ENCODE measurements around the gene PYY. TPM values are rescaled to one million over a fixed set of nuclear protein-coding genes. Genes with fewer than 3 reads are reported as not detected.
A peak's percentile ranks its signal among the peaks of the same experiment; 100 is the strongest.

Gene PYY
- total RNA-seq, 2 donors from 2014 or later: not detected

- peaks cover 14% of the 10 kb centered on the region for H3K4me1 ChIP-seq
- H3K4me3 ChIP-seq: no peak overlapping the region
- no peaks in the 10 kb centered on the region for H3K9me3 ChIP-seq
- TF ChIP-seq POLR2A (IDR thresholded peaks at IDR 0.05): no peak
- no peak for TF ChIP-seq CTCF (IDR thresholded peaks at IDR 0.05)
- no peak for ATAC-seq
- WGBS, 2 donors: 40 to 68% methylated on average over 2 of the region's 2 CpGs
- no peaks in the 10 kb centered on the region for H3K36me3 ChIP-seq (replicated peaks in 1 of 2; ENCODE audit: insufficient read depth in 1 of 2, low read depth in 2 of 2)
- no peaks in the 10 kb centered on the region for H3K27me3 ChIP-seq
- H3K27ac ChIP-seq: no peak overlapping the region
- intact Hi-C loops (cut with DNase I): no loop called here
- DNase-seq: no peak
These were observed 39.3 kb downstream of the PYY start for GRCh38 chr17:43914451-43914850.

- TF ChIP-seq POLR2A (IDR thresholded peaks at IDR 0.05): no peak
- TF ChIP-seq CTCF (IDR thresholded peaks at IDR 0.05): no peak
- DNase-seq (no peak), ATAC-seq (no peak)
- intact Hi-C loops (cut with DNase I): no loop called here
- H3K27ac ChIP-seq: no peak overlapping the region
- no peaks in the 10 kb centered on the region for H3K36me3 ChIP-seq (replicated peaks in 1 of 2; ENCODE audit: insufficient read depth in 1 of 2, low read depth in 2 of 2)
- peaks cover 14% of the 10 kb centered on the region for H3K4me1 ChIP-seq
- no peaks in the 10 kb centered on the region for H3K27me3 ChIP-seq
- 73 to 89% methylated on average over 6 of the region's 6 CpGs for WGBS, 2 donors
- no peak overlapping the region for H3K4me3 ChIP-seq
- no peaks in the 10 kb centered on the region for H3K9me3 ChIP-seq
These were observed 40.2 kb downstream of the PYY start for GRCh38 chr17:43913584-43913983.

GRCh38 chr17:43912635-43913304 lies 41.0 kb downstream of the PYY start:
- H3K27ac ChIP-seq: no peak overlapping the region
- no peaks in the 10 kb centered on the region for H3K9me3 ChIP-seq
- TF ChIP-seq CTCF (IDR thresholded peaks at IDR 0.05) (no peak), POLR2A (IDR thresholded peaks at IDR 0.05) (no peak)
- H3K36me3 ChIP-seq (replicated peaks in 1 of 2; ENCODE audit: insufficient read depth in 1 of 2, low read depth in 2 of 2): no peaks in the 10 kb centered on the region
- no peak for DNase-seq
- ATAC-seq: no peak
- WGBS, 2 donors: 58 to 73% methylated on average over 4 of the region's 4 CpGs
- H3K4me1 ChIP-seq: peaks cover 12% of the 10 kb centered on the region
- intact Hi-C loops (cut with DNase I): no loop called here
- no peak overlapping the region for H3K4me3 ChIP-seq
- H3K27me3 ChIP-seq: no peaks in the 10 kb centered on the region

- DNase-seq: peak in 1 of 4 donors; percentile 45
- Histone ChIP-seq H3K36me3 (replicated peaks in 1 of 2; ENCODE audit: insufficient read depth in 1 of 2, low read depth in 2 of 2) (no peaks in the 10 kb centered on the region), H3K27ac (no peak overlapping the region), H3K27me3 (peaks cover 0 to 3% of the 10 kb centered on the region in 2 donors), H3K4me1 (peaks cover 14% of the 10 kb centered on the region), H3K9me3 (no peaks in the 10 kb centered on the region), H3K4me3 (no peak overlapping the region)
- ATAC-seq: no peak
- intact Hi-C loops (cut with DNase I): no loop called here
- 11 to 14% methylated on average over 6 to 8 of the region's 8 CpGs for WGBS, 2 donors
- TF ChIP-seq POLR2A (IDR thresholded peaks at IDR 0.05) (no peak), CTCF (IDR thresholded peaks at IDR 0.05) (no peak)
These were observed 41.8 kb downstream of the PYY start for GRCh38 chr17:43911904-43912303.
